GM21619 (cell line): ENCODE measurements around the gene WDFY4.
A peak's percentile ranks its signal among the peaks of the same experiment; 100 is the strongest.

Source experiments
- ATAC-seq: cut with Tn5 transposase; IDR thresholded peaks from one replicate; pipeline ENCODE4 v1.9.1; 2021; ENCODE audit not compliant: unreplicated experiment

The WDFY4 gene

GRCh38 chr10:48786606-48787282 lies 102.1 kb downstream of the WDFY4 start:
- no peak for ATAC-seq

DNA sequence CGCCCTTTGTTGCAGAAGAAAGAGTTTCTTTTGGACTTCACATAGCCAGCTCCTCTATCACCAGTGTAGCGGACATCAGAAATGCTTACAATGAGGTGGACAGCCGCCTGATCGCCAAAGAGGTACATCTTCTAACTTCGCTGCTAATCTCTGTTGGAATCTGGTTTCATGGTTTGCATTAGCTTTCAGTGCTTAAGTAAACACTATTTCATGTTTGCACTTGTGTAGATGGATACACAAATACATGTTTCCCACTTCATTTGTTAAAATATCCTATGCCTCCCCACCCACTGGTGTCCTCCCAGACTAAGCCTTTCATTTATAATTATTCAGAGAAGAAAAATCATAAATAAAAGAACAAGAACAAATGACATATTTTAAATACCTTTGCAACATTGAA lies 103.9 kb downstream of the WDFY4 start:
- ATAC-seq: no peak

DNA sequence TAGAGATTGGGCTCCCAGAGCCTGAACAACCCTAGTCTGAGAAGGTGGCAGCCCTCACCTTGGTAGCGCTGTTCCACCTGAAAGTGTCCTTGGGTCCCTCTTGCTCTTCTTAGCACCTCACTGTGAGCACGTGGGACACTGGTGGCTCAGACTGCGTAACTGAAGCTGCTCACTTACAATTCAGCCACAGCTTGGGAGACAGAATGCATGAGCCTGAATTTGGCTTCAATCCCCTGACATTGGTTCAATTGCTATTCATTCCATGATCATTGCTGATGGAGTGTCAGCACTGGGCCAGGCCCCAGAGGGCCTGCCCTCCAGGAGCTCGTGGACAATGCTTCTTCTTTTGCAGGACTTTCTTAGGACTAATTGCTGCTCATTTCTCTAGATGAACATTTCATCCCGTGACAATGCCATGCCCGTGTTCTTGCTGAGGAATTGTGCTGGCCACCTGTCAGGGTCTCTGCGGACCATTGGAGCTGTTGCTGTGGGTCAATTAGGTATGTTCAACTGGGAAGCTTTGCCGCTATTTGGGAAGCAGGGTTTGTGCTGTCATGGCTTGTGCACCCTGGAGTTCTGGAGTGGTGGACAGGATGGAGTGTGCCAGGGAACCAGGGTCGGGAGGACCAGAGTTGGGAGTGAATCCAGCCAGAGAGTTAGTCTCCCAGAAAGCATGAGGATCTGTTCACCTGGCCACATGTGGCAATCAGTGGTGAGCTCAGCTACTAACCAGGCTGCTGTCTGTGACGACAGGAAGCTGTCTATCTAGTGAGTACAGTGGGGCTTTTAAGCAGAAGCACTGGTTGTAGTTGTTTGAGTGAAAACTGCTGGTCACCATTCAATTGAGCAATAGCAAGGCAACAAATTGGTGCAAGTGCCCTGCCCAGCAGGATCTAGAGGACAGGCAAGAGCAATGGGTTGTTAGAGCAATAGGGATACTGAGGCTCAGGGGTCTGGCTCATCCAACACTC lies 105.1 kb downstream of the WDFY4 start:
- no peak for ATAC-seq

GRCh38 chr10:48790457-48791044 lies 105.9 kb downstream of the WDFY4 start:
- no peak for ATAC-seq

DNA sequence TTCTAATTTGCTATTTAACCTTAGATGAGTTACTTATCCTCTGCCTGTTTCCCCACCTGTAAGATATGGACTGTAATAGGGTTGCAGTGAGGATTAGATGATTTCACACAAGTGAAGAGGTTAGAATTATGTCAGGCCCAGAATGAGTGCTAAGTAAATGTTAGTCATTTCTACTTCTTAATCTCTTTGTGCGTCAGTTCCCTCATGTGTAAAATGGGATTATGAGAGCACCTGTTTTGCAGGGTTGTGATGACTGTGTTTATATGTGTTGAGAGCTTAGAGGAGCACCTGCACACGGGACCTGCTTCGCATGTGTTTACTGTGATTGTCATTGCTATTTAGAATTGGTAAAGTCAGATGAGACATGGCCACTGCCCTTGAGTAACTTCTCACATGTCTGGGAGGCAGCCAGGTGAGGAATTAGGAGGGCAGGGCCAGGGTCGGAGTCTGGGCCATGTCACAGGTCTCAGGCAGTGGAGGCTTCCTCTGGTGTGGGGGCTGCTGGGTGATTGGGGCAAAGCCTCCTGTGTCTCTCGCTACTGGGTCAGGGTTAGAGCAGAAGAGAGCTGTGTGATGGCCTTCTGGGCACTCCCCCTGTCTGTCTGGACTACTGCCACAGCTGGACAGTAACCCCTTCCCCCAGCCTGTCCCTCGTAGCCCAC lies 106.7 kb downstream of the WDFY4 start:
- no peak for ATAC-seq

- no peak for ATAC-seq
These were observed 107.4 kb downstream of the WDFY4 start for GRCh38 chr10:48792121-48792520.

DNA sequence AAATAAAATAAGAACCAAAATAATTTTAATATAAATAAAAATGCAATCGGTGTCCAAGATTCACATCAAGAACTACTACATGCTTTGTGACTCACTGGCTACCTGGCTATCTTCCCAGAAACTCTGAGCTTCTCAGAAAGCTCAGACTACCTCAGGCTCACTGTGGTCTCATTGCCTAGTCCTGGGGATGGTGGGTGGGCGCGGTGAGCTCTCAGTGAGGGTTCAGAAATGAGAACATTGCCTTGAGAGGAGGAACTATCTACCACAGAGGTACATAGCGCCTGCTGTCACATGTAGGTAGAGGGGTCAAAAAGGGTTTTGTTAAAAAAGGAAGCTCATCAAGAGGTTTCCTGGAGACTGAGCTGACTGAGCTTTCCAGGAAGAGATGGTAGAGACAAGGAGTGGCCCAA lies 108.0 kb downstream of the WDFY4 start:
- no peak for ATAC-seq

GRCh38 chr10:48794074-48794473 lies 109.4 kb downstream of the WDFY4 start:
- ATAC-seq: no peak

- no peak for ATAC-seq
These were observed 112.1 kb downstream of the WDFY4 start for GRCh38 chr10:48796713-48797245.

DNA sequence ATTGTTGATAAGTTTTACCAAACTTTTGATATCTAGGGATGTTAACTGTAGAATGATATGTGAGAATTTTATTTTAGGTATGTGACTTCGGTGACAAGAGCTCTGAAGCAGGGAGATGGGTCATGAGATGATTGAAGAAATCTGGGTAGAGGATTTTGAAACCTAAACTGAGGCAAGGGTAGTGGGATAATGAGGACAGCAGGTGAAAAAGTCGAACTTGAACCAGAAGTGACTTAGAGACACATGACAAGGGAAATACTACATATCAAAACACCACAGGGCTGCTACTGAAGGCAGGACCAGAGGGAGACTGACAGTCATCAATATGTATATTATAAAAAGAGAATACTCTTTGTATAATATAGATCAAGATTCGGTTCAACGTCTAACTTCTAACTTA lies 113.2 kb downstream of the WDFY4 start:
- no peak for ATAC-seq

DNA sequence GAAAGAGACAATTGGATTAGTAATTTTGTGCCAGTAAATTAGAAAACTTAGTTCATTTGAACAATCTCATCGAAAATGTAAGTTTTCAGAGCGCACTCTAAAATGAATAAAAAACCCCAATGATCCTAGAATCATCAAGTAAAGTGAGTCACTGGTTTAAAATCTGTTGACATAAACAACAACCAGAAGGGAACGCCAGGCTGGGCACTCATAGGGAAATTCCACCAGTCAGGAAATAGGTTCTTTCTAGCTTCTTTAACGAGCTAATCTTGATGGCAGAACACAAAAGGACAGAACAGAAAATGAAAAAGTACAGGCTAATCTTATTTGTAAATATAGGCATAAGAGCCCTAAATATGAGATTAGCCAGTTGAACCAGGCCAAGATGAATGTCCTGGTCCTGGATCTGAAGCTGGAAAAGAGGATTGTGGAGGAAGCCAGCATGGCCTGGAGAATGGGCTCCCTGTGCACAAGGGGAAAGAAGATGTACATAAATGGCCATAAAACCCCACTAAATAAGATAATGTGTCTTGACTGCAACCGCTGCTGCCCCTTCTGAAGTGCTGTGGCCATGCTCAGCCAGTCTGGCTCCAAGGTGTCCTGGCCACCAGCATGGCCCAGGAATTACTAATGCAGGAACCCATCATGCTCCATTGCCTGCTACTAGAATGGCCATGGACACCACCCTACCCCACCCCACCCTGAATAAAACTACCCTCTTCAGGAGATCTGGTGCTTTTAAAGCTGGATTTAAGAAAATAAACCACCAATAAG lies 114.0 kb downstream of the WDFY4 start:
- ATAC-seq: no peak

DNA sequence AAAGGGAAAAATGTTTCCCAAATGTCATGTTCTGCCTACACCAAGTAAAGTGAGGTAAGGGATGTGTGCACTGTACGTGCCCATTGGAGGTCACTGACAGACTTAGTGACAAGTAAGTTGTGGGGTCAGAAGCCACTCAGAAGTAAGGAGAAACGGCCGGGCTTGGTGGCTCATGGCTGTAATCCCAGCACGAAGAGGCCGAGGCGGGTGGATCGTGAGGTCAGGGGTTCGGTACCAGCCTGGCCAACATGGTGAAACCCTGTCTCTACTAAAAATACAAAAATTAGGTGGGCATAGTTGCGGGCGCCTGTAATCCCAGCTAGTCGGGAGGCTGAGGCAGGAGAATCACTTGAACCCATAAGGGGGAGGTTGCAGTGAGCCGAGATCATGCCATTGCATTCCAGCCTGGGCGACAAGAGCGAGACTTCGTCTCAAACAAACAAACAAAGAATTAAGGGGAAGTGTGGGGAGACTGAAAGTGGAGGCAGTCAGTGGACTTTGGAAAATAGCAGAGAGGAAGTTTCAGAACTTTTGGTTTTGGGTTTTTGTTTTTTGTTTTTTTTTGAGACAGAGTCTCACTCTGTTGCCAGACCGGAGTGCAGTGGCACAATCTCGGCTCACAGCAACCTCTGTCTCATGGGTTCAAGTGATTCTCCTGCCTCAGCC lies 114.8 kb downstream of the WDFY4 start:
- ATAC-seq: no peak

GRCh38 chr10:48800007-48800675 lies 115.5 kb downstream of the WDFY4 start:
- ATAC-seq: peak; percentile 33

GRCh38 chr10:48801001-48801421 lies 116.3 kb downstream of the WDFY4 start:
- no peak for ATAC-seq

DNA sequence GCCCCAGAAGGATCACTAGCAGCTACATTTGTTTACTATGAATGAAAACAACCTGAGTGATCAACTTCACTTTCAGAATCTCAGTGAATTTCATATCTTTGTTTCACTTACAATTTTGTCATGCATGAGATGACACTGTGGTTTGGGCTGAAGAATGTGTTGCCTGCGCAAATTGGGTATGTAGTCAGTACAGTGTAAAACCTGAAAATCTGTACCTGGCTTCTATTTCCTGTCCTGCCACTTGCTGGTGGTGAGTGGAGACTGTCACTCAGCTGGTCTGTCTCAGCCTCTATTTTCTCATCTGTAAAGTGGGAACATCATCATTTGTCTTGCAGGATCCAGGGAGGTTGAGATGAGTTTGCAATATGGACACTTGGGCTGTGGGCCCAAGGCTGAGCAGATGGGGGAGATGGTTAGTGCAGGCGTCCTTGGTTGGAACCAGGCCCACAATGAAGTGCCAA lies 118.0 kb downstream of the WDFY4 start:
- peak; percentile 87 for ATAC-seq

DNA sequence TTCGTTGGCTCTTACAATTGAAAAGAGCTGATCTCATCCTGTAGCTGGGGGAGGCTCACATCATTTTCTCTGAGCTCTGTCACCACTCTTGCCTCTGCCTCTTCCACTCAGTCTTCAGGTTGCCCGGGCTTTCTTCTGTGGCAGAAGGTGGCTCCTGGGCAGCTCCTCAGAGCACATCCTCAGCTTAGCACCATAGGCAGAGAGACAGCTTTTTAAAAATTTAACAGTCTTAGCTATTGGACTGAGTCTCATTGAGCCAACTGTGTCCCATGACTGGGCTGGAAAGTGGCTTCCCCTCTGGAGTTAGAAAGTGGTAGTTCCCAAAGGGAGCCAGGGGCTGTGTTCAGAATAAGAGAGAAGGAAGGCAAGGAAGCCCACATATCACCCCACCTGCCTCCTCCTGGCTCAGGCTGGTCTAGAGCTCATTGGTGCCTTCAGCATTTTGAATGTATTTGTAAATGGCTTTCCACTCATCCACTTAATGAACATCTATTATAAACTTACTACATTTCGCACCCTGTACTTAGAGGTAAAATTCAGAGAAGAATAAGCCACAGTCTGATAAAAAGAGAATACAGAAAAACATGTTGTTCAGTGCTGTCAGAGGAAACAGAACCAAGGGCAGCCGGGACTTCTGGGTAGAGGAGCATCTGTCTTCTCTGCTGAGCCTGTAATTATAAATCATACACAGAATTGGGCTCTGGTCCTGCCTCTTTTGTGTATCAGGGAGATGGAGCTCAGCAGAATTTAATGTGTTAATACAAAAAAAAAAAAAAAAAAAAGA lies 119.3 kb downstream of the WDFY4 start:
- no peak for ATAC-seq

GRCh38 chr10:48804740-48805182 lies 120.1 kb downstream of the WDFY4 start:
- ATAC-seq: no peak

GRCh38 chr10:48805411-48805810 lies 120.7 kb downstream of the WDFY4 start:
- ATAC-seq: no peak
